ENCODE results near the gene SLC12A6. TPM values are rescaled to one million over a fixed set of nuclear protein-coding genes. Genes with fewer than 3 reads are reported as not detected.

The SLC12A6 gene
- total RNA-seq, 1 donor from 2014 or later = 17.3 TPM

GRCh38 chr15:34331809-34332208 is 5.8 kb downstream of the SLC12A6 start:
- no peak for DNase-seq (ENCODE audit: low spot score)

GRCh38 chr15:34330279-34330678 is 7.3 kb downstream of the SLC12A6 start:
- no peak for DNase-seq (ENCODE audit: low spot score)

DNA sequence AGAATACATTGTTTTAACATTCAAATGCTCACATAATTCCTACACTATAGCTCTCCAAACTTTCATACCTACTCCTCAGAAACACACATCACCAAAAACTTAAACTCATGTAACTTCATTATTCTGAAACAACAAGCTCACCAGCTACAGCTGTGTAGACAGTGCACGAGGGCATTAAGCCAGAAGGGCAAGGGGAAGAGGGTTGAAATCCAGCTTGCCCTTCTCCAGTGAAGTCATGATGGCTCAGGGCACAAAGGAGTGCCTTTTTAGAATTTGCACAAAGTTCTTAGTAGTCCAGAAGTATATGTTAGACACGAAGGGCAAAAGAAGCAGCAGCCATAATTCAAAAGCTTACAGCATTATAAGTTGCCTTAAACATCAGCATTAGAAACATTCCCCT is 8.6 kb downstream of the SLC12A6 start:
- DNase-seq (ENCODE audit: low spot score) = no peak

- no peak for DNase-seq (ENCODE audit: low spot score)
These were observed 9.7 kb downstream of the SLC12A6 start for GRCh38 chr15:34327906-34328305.

- no peak for DNase-seq (ENCODE audit: low spot score)
These were observed 12.2 kb downstream of the SLC12A6 start for GRCh38 chr15:34325368-34325767.

DNA sequence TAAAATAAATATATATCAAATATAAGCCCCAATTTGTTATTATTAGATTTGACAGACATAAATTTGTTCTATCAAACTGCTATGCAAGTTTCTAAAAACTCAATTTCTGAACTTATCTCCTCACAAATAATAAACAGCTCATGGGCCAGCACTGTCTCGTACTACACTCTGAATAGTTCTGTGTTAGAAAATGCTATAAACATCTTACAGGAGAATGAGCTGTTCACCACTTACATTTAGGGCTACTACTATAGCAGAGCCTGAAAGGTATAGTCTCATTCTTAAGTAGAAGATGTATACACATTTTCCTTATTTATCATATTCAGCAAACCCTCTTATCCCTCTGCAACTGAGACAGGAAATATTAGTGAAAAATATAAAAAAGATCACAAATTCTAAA is 12.6 kb downstream of the SLC12A6 start:
- DNase-seq (ENCODE audit: low spot score) = no peak

- DNase-seq (ENCODE audit: low spot score) = no peak
These were observed 14.4 kb downstream of the SLC12A6 start for GRCh38 chr15:34323217-34323616.

GRCh38 chr15:34318277-34319079 is 19.1 kb downstream of the SLC12A6 start:
- DNase-seq (ENCODE audit: low spot score) = peak; percentile 75

- DNase-seq (ENCODE audit: low spot score) = no peak
These were observed 22.8 kb downstream of the SLC12A6 start for GRCh38 chr15:34314491-34315490.

DNA sequence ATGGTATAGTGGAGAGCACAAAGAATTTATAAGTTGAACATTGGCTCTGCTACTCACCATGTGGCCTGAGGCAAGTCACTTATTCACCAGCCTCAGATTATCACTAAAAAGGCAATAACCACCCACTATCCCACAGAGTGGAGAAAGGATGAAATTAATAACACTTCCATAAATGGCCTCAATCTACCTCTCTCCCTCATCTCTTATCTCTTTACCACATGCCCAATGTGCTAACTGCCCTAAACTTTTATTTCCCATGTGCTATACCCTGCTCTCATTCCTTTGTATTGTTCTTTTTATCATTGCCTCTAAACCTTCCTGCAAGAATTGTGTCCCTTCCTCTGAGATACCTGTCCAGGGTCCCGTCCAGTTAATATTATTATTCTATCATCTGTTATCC is 26.0 kb downstream of the SLC12A6 start:
- DNase-seq (ENCODE audit: low spot score) = no peak

DNA sequence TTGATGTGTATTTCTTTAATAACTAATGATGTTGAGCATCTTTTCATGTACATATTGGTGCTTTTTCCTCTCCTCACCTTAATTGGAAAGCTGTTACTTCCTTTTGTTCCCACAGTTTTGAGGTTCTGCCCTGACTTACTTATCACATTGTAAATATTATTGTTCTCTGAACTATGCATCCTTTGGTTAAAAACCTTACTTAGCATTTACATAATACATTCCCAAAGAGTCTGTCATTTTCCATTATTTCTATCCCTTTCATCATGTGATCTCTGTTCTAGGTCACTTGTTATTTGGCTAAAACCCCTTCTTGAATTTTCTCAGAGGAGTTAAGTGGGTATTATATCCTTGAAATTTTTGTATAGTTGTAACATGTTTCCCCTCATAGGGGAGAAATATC is 33.0 kb downstream of the SLC12A6 start:
- no peak for DNase-seq (ENCODE audit: low spot score)

GRCh38 chr15:34301058-34301457 is 36.5 kb downstream of the SLC12A6 start:
- DNase-seq (ENCODE audit: low spot score) = no peak

GRCh38 chr15:34297059-34297458 is 40.5 kb downstream of the SLC12A6 start:
- DNase-seq (ENCODE audit: low spot score) = no peak

DNA sequence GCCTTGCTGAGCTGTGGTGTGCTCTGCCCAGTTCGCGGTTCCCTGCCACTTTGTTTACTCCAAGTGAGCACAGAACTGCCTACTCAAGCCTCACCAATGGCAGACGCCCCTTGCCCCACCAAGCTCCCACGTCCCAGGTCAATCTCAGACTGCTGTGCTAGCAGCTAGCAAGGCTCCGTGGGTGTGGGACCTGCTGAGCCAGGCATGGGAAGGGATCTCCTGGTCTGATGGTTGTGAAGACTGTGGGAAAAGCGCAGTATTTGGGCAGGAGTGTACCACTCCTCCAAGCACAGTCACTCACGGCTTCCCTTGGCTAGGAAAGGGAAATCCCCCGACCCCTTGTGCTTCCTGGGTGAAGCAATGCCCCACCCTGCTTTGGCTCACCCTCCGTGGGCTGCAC is 45.0 kb downstream of the SLC12A6 start:
- no peak for DNase-seq (ENCODE audit: low spot score)

- DNase-seq (ENCODE audit: low spot score) = no peak
These were observed 52.6 kb downstream of the SLC12A6 start for GRCh38 chr15:34284937-34285336.

DNA sequence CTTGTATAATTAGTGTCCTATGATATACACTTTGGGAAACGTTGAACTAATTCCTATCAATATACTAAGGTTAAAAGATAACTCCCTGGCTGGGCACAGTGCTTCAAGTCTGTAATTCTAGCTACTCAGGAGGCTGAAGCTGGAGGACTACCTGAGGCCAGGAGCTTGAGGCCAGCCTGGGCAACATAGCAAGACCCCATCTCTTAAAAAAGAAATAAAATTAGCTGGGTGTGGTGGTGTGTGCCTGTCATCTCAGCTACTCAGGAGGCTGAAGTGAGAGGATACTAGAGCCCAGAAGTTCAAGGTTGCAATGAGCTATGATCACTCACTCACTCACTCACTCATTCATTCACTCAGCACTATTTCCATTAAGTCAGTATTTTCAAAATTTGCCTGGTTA is 55.2 kb downstream of the SLC12A6 start:
- no peak for DNase-seq (ENCODE audit: low spot score)

- DNase-seq (ENCODE audit: low spot score) = no peak
These were observed 57.4 kb downstream of the SLC12A6 start for GRCh38 chr15:34280193-34280592.

GRCh38 chr15:34279368-34279767 is 58.2 kb downstream of the SLC12A6 start:
- DNase-seq (ENCODE audit: low spot score) = no peak

GRCh38 chr15:34275721-34276120 is 61.9 kb downstream of the SLC12A6 start:
- DNase-seq (ENCODE audit: low spot score) = no peak

DNA sequence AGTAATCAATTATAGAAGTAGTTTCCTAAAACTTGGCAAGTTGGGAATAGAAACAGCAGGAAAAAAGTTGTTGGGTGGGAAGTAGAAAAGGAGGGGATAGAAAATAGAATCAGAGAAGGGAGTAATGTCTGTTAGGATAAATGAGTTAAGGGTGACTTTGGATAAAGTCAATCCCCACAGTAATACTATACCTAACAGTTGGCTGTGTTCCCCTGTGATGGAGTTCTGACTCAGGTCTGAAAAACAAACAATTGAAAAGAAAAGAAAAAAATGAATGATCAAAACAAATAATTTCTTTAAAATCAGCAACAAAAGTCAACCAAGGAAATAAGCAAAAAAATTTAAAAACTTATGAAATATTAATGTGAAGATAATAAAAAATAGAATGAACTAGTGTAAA is 62.4 kb downstream of the SLC12A6 start:
- DNase-seq (ENCODE audit: low spot score) = no peak

DNA sequence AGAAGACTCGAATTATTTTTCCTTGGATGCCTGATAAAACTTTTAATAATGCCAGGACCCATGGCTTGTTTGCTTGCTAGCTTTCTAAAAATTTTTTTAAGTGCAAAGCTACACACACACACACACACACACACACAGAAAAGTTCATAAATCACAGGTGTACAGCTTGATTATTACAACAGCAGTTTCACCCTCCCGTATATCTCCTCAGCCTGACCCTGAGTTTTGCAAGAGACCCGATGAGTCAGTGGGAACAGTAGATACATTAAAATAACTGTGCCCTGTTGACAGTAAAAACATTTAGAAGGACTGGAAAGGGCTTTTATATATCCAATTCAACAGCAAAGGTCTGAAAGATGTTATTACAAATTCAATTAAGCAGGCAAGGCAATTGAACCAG is 66.1 kb downstream of the SLC12A6 start:
- peak; percentile 1 for DNase-seq (ENCODE audit: low spot score)

GRCh38 chr15:34266751-34267150 is 70.8 kb downstream of the SLC12A6 start:
- DNase-seq (ENCODE audit: low spot score) = no peak

DNA sequence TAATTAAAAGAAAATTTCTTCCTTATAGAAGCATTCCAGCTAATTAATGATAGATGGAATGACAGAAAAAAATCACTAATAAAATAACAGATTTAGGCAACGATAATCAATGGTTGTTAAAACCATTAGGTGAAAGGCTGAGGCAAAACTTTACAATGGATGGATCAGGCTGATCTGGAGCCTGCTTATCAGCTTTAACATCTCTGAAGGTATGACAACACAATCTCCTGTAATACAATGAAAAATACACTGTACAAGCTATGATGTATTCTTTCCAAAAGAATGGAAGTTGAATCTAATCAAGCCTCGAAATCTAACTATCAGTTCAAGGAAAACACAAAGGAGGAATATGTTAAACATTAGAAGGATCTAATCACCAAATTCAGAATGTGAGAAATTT is 73.5 kb downstream of the SLC12A6 start:
- DNase-seq (ENCODE audit: low spot score) = no peak
